GM12864 (cell line): ENCODE results near the gene ARCN1.
"Not testable (repeated sequence)": the region's sequence is repeated elsewhere in the genome, so short reads cannot be mapped to it uniquely, and the experiment has no call there.

ENCODE experiments used
- DNase-seq: peaks from one replicate; pipeline ENCODE4 v3.0.0-alpha.2; 2011; ENCODE audit warnings: low read depth
- H3K4me3 ChIP-seq: 2 replicates; pipeline ENCODE4 v1.5.1; 2011; ENCODE audit warnings: mild to moderate bottlenecking, low read depth, low read length, control low read depth
- TF ChIP-seq, protein P1 (sequence below): IDR thresholded peaks from 2 replicates; pipeline ENCODE4 v1.5.1; 2011; ENCODE audit warnings: low read depth, mild to moderate bottlenecking, moderate library complexity, low read length, control low read depth, inconsistent platforms; ENCODE audit errors: missing control alignments

ARCN1 gene

DNA sequence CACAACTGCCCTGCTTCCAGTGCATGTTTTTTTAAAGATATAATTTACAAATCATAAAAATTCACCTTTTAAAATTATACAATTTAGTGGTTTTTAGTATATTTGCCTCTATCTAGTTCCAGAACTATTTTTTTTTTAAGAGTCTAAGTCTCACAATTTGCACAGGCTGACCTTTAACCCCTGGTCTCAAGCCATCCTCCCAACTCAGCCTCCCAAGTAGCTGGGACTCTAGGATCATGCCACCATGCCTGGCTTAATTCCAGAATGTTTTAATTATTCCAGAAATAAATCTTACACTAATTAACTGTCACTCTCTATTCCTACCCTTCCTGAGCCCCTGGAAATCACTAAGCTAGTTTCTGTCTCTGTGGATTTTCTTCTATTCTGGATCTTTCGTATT is 1.4 kb upstream of the ARCN1 start:
- no peak for DNase-seq
- TF ChIP-seq, protein P1, sequence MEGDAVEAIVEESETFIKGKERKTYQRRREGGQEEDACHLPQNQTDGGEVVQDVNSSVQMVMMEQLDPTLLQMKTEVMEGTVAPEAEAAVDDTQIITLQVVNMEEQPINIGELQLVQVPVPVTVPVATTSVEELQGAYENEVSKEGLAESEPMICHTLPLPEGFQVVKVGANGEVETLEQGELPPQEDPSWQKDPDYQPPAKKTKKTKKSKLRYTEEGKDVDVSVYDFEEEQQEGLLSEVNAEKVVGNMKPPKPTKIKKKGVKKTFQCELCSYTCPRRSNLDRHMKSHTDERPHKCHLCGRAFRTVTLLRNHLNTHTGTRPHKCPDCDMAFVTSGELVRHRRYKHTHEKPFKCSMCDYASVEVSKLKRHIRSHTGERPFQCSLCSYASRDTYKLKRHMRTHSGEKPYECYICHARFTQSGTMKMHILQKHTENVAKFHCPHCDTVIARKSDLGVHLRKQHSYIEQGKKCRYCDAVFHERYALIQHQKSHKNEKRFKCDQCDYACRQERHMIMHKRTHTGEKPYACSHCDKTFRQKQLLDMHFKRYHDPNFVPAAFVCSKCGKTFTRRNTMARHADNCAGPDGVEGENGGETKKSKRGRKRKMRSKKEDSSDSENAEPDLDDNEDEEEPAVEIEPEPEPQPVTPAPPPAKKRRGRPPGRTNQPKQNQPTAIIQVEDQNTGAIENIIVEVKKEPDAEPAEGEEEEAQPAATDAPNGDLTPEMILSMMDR = no peak

DNA sequence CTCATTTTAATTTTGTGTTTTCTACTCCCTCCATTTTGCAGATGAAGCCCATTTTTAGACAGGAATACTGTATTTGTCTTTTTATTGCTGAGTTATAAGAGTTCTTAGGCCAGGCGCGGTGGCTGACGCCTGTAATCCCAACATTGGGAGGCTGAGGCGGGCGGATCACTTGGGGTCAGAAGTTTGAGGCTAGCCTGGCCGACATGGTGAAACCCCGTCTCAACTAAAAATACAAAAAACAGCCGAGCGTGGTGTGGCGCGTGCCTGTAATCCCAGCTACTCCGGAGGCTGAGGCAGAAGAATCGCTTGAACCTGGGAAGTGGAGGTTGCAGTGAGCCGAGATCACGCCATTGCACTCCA is 528 bp upstream of the ARCN1 start:
- not testable (repeated sequence) for DNase-seq
- H3K4me3 ChIP-seq = peak overlapping the region; percentile 80

More for the DNA sequence above, 1.4 kb upstream of the ARCN1 start:
- no peak overlapping the region for H3K4me3 ChIP-seq

DNA sequence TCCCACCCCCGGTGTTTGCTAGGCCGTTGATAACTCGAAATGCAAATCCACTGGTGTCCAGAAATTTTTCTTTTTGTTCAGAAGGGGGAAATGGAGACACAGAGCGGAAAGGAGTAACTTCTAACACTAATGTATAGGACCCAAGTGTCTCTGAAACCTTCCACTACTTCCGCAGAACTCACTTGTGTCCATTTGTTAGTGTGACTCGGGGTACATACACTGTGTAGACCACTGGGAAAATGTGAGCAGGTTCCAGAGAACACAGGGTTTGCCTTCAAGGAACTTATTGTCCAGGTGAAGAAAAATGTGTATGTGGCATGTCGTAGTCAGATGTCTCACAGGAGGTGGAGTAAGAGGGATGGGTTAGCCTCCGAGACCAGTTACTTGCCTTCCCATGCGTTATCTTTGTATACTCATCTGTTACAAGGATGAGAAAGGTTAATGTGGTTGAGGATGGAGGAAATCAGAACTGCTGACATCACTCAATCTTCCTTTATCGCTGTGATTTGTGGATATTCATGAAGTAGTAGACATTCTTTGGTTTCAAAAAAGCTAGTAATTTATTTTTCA is 857 bp downstream of the ARCN1 start:
- H3K4me3 ChIP-seq = peak overlapping the region; percentile 80
- DNase-seq = no peak
- TF ChIP-seq, protein P1 = no peak

DNA sequence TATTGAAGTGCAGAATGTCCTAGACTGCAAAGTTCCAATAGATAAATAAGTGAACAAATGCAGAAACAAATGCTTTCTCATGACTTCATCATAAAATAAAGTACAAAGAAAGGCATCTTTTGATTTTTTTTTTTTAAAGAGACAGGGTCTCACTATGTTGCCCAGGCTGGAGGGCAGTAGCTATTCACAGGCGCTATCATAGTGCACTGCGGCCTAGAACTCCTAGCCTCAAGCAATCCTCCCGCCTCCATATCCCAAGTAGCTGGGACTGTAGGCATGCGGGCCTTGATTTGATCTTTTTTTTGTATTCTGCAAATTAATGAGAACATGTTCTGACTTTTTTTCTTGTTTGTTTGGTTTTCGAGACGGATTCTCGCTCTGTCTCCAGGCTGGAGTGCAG is 2.4 kb downstream of the ARCN1 start:
- no peak overlapping the region for H3K4me3 ChIP-seq
- TF ChIP-seq, protein P1 = no peak

DNA sequence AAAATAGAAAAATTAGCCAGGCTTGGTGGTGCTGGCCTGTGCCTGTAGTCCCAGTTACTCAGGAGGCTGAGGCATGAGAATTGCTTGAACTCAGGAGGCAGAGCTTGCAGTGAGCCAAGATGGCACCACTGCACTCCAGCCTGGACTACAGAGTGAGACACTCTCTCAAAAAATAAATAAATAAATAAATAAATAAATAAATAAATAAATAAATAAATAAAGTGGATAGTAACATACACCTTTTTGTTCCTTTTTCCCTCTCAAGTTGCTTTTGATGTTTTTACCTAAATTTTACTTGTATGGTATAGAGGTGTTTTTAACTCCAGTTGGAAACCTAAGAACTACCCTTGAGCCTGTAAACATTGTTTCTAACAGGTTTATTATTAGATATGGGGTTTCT is 5.8 kb downstream of the ARCN1 start:
- not testable (repeated sequence) for DNase-seq, H3K4me3 ChIP-seq

More for the DNA sequence above, 2.4 kb downstream of the ARCN1 start:
- no peak for DNase-seq

DNA sequence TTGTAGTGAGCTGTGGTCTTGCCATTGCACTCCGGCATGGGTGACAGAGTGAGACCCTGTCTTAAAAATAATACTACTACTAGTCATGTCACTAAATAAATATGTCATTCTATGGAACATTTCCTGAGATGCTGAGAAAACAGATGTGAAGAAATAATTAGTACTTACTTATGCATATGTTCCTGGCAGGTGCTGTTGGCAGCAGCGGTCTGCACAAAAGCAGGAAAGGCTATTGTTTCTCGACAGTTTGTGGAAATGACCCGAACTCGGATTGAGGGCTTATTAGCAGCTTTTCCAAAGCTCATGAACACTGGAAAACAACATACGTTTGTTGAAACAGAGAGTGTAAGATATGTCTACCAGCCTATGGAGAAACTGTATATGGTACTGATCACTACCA is 8.8 kb downstream of the ARCN1 start:
- DNase-seq = no peak
- no peak overlapping the region for H3K4me3 ChIP-seq
- TF ChIP-seq, protein P1 = no peak

DNA sequence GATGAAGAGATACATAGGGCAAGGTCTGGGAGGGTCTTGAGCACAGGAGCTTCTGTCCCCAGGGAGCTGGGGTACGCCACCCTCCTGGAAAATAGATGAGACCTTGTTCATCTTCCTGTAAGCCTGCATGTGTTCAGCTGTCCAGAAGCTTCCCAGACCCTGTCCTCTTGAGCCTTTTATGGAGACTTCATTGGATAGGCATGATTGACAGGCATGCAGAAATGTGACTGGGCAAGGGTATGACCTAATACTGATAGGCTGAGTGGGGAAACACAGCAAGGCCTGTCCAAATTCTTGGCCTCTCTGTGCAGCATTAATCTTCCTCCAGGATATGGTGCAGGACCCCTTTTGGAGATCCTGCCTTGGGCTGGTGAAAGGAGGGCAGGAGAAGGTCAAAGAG is 15.7 kb downstream of the ARCN1 start:
- no peak for DNase-seq
- H3K4me3 ChIP-seq = no peak overlapping the region
- TF ChIP-seq, protein P1 = no peak

DNA sequence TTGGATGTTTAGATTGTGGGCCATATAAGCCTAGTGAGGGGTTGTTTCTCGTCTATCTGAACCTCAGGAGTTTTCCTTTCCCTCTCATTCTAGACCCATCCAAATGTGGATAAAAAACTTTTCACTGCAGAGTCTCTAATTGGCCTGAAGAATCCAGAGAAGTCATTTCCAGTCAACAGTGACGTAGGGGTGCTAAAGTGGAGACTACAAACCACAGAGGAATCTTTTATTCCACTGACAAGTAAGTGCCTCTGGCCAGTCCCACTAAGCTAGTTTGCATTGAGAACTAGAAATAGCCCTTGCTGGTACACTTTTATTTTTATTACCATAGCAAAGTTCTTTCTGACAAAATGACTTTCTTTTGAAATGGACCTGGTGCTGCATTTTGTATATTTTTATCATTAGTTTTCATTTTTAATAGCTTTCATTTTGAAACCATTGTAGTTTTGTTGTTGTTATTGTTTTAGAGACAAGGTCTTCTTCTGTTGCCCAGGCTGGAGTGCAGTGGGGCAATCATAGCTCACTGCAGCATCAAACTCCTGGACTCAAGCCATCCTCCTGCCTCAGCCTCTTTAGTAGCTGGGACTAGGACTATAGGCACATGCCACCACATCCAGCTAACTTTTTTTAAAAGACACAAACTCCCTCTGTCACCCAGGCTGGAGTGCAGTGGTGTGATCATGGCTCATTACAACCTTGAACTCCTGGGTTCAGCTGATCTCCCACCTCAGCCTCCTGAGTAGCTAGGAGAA is 20.6 kb downstream of the ARCN1 start:
- no peak for DNase-seq
- no peak overlapping the region for H3K4me3 ChIP-seq
- TF ChIP-seq, protein P1 = no peak
